ENCODE results near the gene TADA2B. TPM values are rescaled to one million over a fixed set of nuclear protein-coding genes. Genes with fewer than 3 reads are reported as not detected.

Gene TADA2B
- total RNA-seq, 3 donors from 2014 or later (not counting 1 experiment from before 2014, with no cell fraction given): 22.7 to 36.3 (median 35.9) TPM

- 97% methylated on average over 2 of the region's 2 CpGs for WGBS (ENCODE audit: insufficient coverage)
- H3K36me3 Mint-ChIP-seq: no peaks in the 10 kb centered on the region
- H3K4me1 Mint-ChIP-seq: peaks cover 0 to 7% of the 10 kb centered on the region in 2 donors
- H3K4me3 ChIP-seq (ENCODE audit: low read length): no peak overlapping the region
- no peak overlapping the region for H3K4me3 Mint-ChIP-seq
- no peaks in the 10 kb centered on the region for H3K4me1 ChIP-seq (ENCODE audit: control insufficient read depth, insufficient read depth, low read length)
- H3K27me3 Mint-ChIP-seq (ENCODE audit: low read depth in 2 of 2): no peaks in the 10 kb centered on the region
- H3K9me3 ChIP-seq (ENCODE audit: control insufficient read depth, insufficient read depth, low read length): no peaks in the 10 kb centered on the region
- ATAC-seq (no peak), DNase-seq (no peak)
- H3K27ac Mint-ChIP-seq: no peak overlapping the region
- H3K36me3 ChIP-seq (ENCODE audit: control insufficient read depth, insufficient read depth, low read length): peaks cover 43% of the 10 kb centered on the region
- TF ChIP-seq CTCF (IDR thresholded peaks at IDR 0.05): no peak
- H3K9me3 Mint-ChIP-seq: no peaks in the 10 kb centered on the region
- H3K27ac ChIP-seq (ENCODE audit: low read length): no peak overlapping the region
- H3K27me3 ChIP-seq (ENCODE audit: control insufficient read depth, insufficient read depth, low read length): no peaks in the 10 kb centered on the region
- intact Hi-C loops (cut with micrococcal nuclease): no loop called here
These were observed 22.9 kb upstream of the TADA2B start for GRCh38 chr4:7020290-7020689.

DNA sequence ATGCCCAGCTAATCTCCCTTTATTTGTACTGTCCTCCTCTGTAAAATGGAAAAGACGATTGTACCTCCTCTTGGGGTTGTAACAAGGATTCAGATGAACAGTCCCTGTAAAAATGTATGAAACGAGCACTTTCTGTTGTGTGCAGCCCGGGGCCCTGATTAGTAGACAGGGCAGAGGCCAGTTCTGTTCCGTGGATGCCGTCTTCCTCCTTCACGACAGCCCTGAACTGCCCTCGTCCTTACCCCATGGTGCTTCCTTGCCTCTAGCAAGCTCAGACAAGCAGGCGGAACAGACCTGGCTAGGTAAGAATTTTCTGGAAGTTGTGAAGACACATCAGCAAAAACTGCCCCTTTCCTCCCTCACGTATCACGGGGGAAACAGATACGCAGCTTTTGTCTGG lies 22.3 kb upstream of the TADA2B start:
- H3K36me3 Mint-ChIP-seq: no peaks in the 10 kb centered on the region
- H3K9me3 Mint-ChIP-seq: no peaks in the 10 kb centered on the region
- H3K4me3 Mint-ChIP-seq: no peak overlapping the region
- H3K27ac ChIP-seq (ENCODE audit: low read length): no peak overlapping the region
- H3K27ac Mint-ChIP-seq: peak overlapping the region in 1 of 2 donors; percentile 22
- H3K4me3 ChIP-seq (ENCODE audit: low read length): no peak overlapping the region
- no peak for DNase-seq
- WGBS (ENCODE audit: insufficient coverage): 99% methylated on average over 11 of the region's 11 CpGs
- H3K4me1 Mint-ChIP-seq: peaks cover 0 to 7% of the 10 kb centered on the region in 2 donors
- intact Hi-C loops (cut with micrococcal nuclease): no loop called here
- H3K9me3 ChIP-seq (ENCODE audit: control insufficient read depth, insufficient read depth, low read length): no peaks in the 10 kb centered on the region
- no peak for TF ChIP-seq CTCF (IDR thresholded peaks at IDR 0.05)
- H3K27me3 ChIP-seq (ENCODE audit: control insufficient read depth, insufficient read depth, low read length): no peaks in the 10 kb centered on the region
- peaks cover 41% of the 10 kb centered on the region for H3K36me3 ChIP-seq (ENCODE audit: control insufficient read depth, insufficient read depth, low read length)
- H3K4me1 ChIP-seq (ENCODE audit: control insufficient read depth, insufficient read depth, low read length): no peaks in the 10 kb centered on the region
- H3K27me3 Mint-ChIP-seq (ENCODE audit: low read depth in 2 of 2): no peaks in the 10 kb centered on the region
- ATAC-seq: no peak

- no peak for ATAC-seq
- intact Hi-C loops (cut with micrococcal nuclease): no loop called here
- Histone ChIP-seq H3K27me3 (ENCODE audit: control insufficient read depth, insufficient read depth, low read length) (no peaks in the 10 kb centered on the region), H3K4me1 (ENCODE audit: control insufficient read depth, insufficient read depth, low read length) (no peaks in the 10 kb centered on the region), H3K27ac (ENCODE audit: low read length) (no peak overlapping the region), H3K36me3 (ENCODE audit: control insufficient read depth, insufficient read depth, low read length) (peaks cover 39% of the 10 kb centered on the region), H3K9me3 (ENCODE audit: control insufficient read depth, insufficient read depth, low read length) (no peaks in the 10 kb centered on the region), H3K4me3 (ENCODE audit: low read length) (no peak overlapping the region)
- H3K27ac Mint-ChIP-seq: peak overlapping the region in 1 of 2 donors; percentile 22
- no peaks in the 10 kb centered on the region for H3K27me3 Mint-ChIP-seq (ENCODE audit: low read depth in 2 of 2)
- no peak for TF ChIP-seq CTCF (IDR thresholded peaks at IDR 0.05)
- H3K9me3 Mint-ChIP-seq: no peaks in the 10 kb centered on the region
- H3K4me3 Mint-ChIP-seq: no peak overlapping the region
- 80% methylated on average over 5 of the region's 5 CpGs for WGBS (ENCODE audit: insufficient coverage)
- H3K36me3 Mint-ChIP-seq: no peaks in the 10 kb centered on the region
- H3K4me1 Mint-ChIP-seq: peaks cover 0 to 7% of the 10 kb centered on the region in 2 donors
- no peak for DNase-seq
These were observed 21.8 kb upstream of the TADA2B start for GRCh38 chr4:7021355-7021754.

DNA sequence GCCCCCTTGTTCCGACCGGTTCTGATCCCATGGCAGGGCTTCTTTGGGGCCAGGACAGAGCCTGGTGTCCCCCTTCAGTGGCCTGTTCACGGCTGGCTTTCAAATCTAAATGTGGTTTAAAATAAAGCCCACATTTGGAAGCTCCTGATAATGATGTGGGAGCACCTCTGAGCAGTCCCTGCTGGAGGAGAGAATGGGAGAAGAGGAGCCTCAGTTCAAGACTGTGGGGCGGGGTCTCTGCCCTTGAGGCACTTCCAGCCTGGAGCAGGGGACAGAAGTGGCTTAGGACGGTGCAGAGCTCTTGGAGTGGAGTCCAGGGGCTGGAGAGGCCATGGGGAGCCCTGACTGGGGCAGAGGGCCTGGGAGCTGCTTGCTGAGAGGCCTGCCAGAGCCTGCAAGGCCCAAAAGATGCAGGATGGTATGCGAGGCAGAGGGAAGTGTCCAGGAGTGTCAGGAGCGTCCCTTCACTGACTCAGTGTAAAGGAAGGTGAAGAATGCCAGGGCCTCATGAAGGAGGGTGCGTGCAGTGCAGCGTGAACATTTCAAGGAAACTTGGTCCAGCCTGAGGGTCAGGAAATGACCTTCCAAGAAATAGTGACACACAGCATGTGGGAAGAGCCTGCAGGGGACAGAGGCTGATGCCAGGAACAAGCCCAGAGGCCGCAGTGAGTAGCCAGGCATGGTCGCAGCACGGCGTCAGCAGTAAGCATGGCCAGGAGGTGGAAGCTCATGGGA lies 21.1 kb upstream of the TADA2B start:
- Mint-ChIP-seq H3K9me3 (no peaks in the 10 kb centered on the region), H3K4me3 (no peak overlapping the region), H3K4me1 (peaks cover 0 to 8% of the 10 kb centered on the region in 2 donors), H3K27ac (peak overlapping the region in 1 of 2 donors; percentile 15), H3K36me3 (no peaks in the 10 kb centered on the region), H3K27me3 (ENCODE audit: low read depth in 2 of 2) (no peaks in the 10 kb centered on the region)
- no peak for ATAC-seq
- no peak for DNase-seq
- Histone ChIP-seq H3K4me3 (ENCODE audit: low read length) (no peak overlapping the region), H3K4me1 (ENCODE audit: control insufficient read depth, insufficient read depth, low read length) (no peaks in the 10 kb centered on the region), H3K27ac (ENCODE audit: low read length) (no peak overlapping the region), H3K9me3 (ENCODE audit: control insufficient read depth, insufficient read depth, low read length) (no peaks in the 10 kb centered on the region), H3K36me3 (ENCODE audit: control insufficient read depth, insufficient read depth, low read length) (peaks cover 35% of the 10 kb centered on the region), H3K27me3 (ENCODE audit: control insufficient read depth, insufficient read depth, low read length) (no peaks in the 10 kb centered on the region)
- intact Hi-C loops (cut with micrococcal nuclease): no loop called here
- 94% methylated on average over 13 of the region's 13 CpGs for WGBS (ENCODE audit: insufficient coverage)
- no peak for TF ChIP-seq CTCF (IDR thresholded peaks at IDR 0.05)
